ENCODE measurements around the gene GRM1. TPM values are rescaled to one million over a fixed set of nuclear protein-coding genes. Genes with fewer than 3 reads are reported as not detected.

GRM1 gene
- total and polyA plus RNA-seq, 2 donors (not counting 1 experiment from before 2014, with no cell fraction given): 0.17 TPM; not detected in 1

- Histone ChIP-seq H3K27ac (ENCODE audit: insufficient read depth, low read length) (no peak overlapping the region), H3K36me3 (ENCODE audit: control insufficient read depth, insufficient read depth, low read length) (no peaks in the 10 kb centered on the region), H2AFZ (ENCODE audit: low read length) (no peak overlapping the region), H3K9ac (ENCODE audit: insufficient read depth, low read length) (no peak overlapping the region), H3K4me3 (replicated peaks in 1 of 4; ENCODE audit: control extremely low read depth in 1 of 4, insufficient read depth in 1 of 4, low read depth in 3 of 4, low read length in 4 of 4) (no peak overlapping the region), H3K4me2 (ENCODE audit: extremely low read depth, insufficient read depth, low read length) (no peak overlapping the region), H3K79me2 (ENCODE audit: control insufficient read depth, insufficient read depth, low read length) (no peaks in the 10 kb centered on the region), H3K4me1 (ENCODE audit: control insufficient read depth, extremely low read depth, insufficient read depth, low read length) (no peaks in the 10 kb centered on the region), H3K9me3 (ENCODE audit: control insufficient read depth, insufficient read depth, low read depth, low read length) (no peaks in the 10 kb centered on the region), H3K27me3 (ENCODE audit: control insufficient read depth, insufficient read depth, low read length) (no peaks in the 10 kb centered on the region), H4K20me1 (ENCODE audit: control insufficient read depth, extremely low read depth, insufficient read depth, low read length) (no peaks in the 10 kb centered on the region)
- DNase-seq (ENCODE audit: low read depth in 2 of 2): no peak
- TF ChIP-seq EZH2 (IDR thresholded peaks at IDR 0.05; ENCODE audit: low read length, missing control alignments): no peak
- TF ChIP-seq CTCF (conservative IDR thresholded peaks at IDR 0.05 in 1 of 2, IDR thresholded peaks at IDR 0.05 in 1 of 2; ENCODE audit: low read depth in 1 of 2, low read length in 2 of 2): no peak
These were observed 360.9 kb downstream of the GRM1 start for GRCh38 chr6:146389740-146390139.

DNA sequence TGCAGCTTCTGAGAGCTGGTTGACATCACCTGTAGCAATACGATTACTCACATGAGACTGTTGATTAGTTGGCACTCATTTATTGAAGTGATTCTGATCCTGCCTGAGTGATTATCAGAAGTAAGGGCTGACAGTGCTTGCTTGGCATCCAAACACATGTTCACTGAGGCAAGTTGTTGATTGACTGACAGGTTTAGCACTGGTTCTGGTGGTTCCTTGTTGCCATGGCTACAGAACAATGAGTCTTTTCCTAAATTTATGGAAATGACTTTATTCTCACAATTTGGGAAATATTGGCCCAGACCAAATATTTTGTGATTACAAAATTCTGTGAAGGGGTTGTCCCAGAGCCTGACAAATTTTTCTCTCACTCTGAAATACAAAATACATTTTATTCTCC, 368.8 kb downstream of the GRM1 start:
- TF ChIP-seq CTCF (conservative IDR thresholded peaks at IDR 0.05 in 1 of 2, IDR thresholded peaks at IDR 0.05 in 1 of 2; ENCODE audit: low read depth in 1 of 2, low read length in 2 of 2): no peak
- no peak for TF ChIP-seq EZH2 (IDR thresholded peaks at IDR 0.05; ENCODE audit: low read length, missing control alignments)
- H3K27me3 ChIP-seq (ENCODE audit: control insufficient read depth, insufficient read depth, low read length): no peaks in the 10 kb centered on the region
- DNase-seq (ENCODE audit: low read depth in 2 of 2): no peak
- H3K27ac ChIP-seq (ENCODE audit: insufficient read depth, low read length): no peak overlapping the region
- H3K9ac ChIP-seq (ENCODE audit: insufficient read depth, low read length): no peak overlapping the region
- H3K79me2 ChIP-seq (ENCODE audit: control insufficient read depth, insufficient read depth, low read length): no peaks in the 10 kb centered on the region
- no peak overlapping the region for H3K4me2 ChIP-seq (ENCODE audit: extremely low read depth, insufficient read depth, low read length)
- H3K9me3 ChIP-seq (ENCODE audit: control insufficient read depth, insufficient read depth, low read depth, low read length): no peaks in the 10 kb centered on the region
- no peaks in the 10 kb centered on the region for H3K4me1 ChIP-seq (ENCODE audit: control insufficient read depth, extremely low read depth, insufficient read depth, low read length)
- no peaks in the 10 kb centered on the region for H4K20me1 ChIP-seq (ENCODE audit: control insufficient read depth, extremely low read depth, insufficient read depth, low read length)
- no peaks in the 10 kb centered on the region for H3K36me3 ChIP-seq (ENCODE audit: control insufficient read depth, insufficient read depth, low read length)
- no peak overlapping the region for H2AFZ ChIP-seq (ENCODE audit: low read length)
- no peak overlapping the region for H3K4me3 ChIP-seq (replicated peaks in 1 of 4; ENCODE audit: control extremely low read depth in 1 of 4, insufficient read depth in 1 of 4, low read depth in 3 of 4, low read length in 4 of 4)

- no peaks in the 10 kb centered on the region for H3K79me2 ChIP-seq (ENCODE audit: control insufficient read depth, insufficient read depth, low read length)
- H3K27ac ChIP-seq (ENCODE audit: insufficient read depth, low read length): no peak overlapping the region
- H3K4me3 ChIP-seq (replicated peaks in 1 of 4; ENCODE audit: control extremely low read depth in 1 of 4, insufficient read depth in 1 of 4, low read depth in 3 of 4, low read length in 4 of 4): no peak overlapping the region
- DNase-seq (ENCODE audit: low read depth in 2 of 2): no peak
- no peaks in the 10 kb centered on the region for H3K36me3 ChIP-seq (ENCODE audit: control insufficient read depth, insufficient read depth, low read length)
- H3K4me2 ChIP-seq (ENCODE audit: extremely low read depth, insufficient read depth, low read length): no peak overlapping the region
- H2AFZ ChIP-seq (ENCODE audit: low read length): no peak overlapping the region
- H4K20me1 ChIP-seq (ENCODE audit: control insufficient read depth, extremely low read depth, insufficient read depth, low read length): no peaks in the 10 kb centered on the region
- no peak overlapping the region for H3K9ac ChIP-seq (ENCODE audit: insufficient read depth, low read length)
- no peaks in the 10 kb centered on the region for H3K9me3 ChIP-seq (ENCODE audit: control insufficient read depth, insufficient read depth, low read depth, low read length)
- H3K4me1 ChIP-seq (ENCODE audit: control insufficient read depth, extremely low read depth, insufficient read depth, low read length): no peaks in the 10 kb centered on the region
- TF ChIP-seq EZH2 (IDR thresholded peaks at IDR 0.05; ENCODE audit: low read length, missing control alignments) (no peak), CTCF (conservative IDR thresholded peaks at IDR 0.05 in 1 of 2, IDR thresholded peaks at IDR 0.05 in 1 of 2; ENCODE audit: low read depth in 1 of 2, low read length in 2 of 2) (no peak)
- H3K27me3 ChIP-seq (ENCODE audit: control insufficient read depth, insufficient read depth, low read length): no peaks in the 10 kb centered on the region
These were observed 373.6 kb downstream of the GRM1 start for GRCh38 chr6:146402476-146402875.
